ENCODE results near the gene WBP1L.
"Not testable (repeated sequence)": the region's sequence is repeated elsewhere in the genome, so short reads cannot be mapped to it uniquely, and the experiment has no call there.

WBP1L gene

GRCh38 chr10:102813734-102814452, 70.1 kb downstream of the WBP1L start:
- TF ChIP-seq, protein P1, sequence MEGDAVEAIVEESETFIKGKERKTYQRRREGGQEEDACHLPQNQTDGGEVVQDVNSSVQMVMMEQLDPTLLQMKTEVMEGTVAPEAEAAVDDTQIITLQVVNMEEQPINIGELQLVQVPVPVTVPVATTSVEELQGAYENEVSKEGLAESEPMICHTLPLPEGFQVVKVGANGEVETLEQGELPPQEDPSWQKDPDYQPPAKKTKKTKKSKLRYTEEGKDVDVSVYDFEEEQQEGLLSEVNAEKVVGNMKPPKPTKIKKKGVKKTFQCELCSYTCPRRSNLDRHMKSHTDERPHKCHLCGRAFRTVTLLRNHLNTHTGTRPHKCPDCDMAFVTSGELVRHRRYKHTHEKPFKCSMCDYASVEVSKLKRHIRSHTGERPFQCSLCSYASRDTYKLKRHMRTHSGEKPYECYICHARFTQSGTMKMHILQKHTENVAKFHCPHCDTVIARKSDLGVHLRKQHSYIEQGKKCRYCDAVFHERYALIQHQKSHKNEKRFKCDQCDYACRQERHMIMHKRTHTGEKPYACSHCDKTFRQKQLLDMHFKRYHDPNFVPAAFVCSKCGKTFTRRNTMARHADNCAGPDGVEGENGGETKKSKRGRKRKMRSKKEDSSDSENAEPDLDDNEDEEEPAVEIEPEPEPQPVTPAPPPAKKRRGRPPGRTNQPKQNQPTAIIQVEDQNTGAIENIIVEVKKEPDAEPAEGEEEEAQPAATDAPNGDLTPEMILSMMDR (IDR thresholded peaks at IDR 0.05; ENCODE audit: low read depth, low read length), result no peak
- H3K4me3 ChIP-seq (ENCODE audit: low read depth, low read length), result no peak overlapping the region

- TF ChIP-seq, protein P1 (IDR thresholded peaks at IDR 0.05; ENCODE audit: low read depth, low read length), result no peak
- no peak overlapping the region for H3K4me3 ChIP-seq (ENCODE audit: low read depth, low read length)
Measured at GRCh38 chr10:102814453-102814871, 70.7 kb downstream of the WBP1L start.

DNA sequence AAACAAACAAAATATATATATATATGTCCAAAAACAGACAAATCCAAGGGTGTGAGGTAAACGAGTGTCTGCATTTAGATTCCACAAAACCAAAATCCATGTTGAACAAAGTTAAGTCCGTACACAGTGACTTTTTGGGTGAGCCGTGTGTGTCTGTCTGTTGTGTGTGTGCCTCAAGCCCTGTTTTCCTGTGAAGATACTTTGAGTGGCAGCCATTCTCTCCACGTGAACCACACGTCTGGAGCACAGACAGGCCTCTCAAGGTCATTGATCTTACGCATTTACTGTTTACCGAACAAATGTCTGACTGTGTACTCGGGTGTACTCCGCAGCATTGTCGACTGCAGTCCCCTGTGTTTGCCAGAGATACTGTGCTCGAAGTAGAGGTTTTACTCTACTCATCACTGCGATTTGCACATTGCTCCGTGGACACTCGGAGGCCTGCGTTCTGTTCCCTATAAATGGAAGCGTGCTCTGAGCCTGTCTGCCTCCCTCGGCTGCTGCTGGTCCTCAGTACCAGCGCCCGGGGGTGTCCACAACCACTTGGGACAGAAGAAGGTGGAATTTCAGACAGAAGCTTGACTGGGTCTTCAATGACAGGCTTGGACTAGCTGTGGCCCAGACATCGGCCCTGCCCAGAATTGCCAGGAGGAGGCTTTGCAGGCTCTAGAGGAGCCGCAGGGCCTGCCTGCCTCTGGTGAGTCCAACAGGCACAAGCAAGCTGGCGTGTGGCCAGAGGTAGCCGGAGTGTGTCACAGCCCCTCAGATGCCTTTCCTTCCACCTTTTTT, 71.3 kb downstream of the WBP1L start:
- H3K4me3 ChIP-seq (ENCODE audit: low read depth, low read length), result no peak overlapping the region
- TF ChIP-seq, protein P1 (IDR thresholded peaks at IDR 0.05; ENCODE audit: low read depth, low read length), result no peak

- no peak overlapping the region for H3K4me3 ChIP-seq (ENCODE audit: low read depth, low read length)
Measured at GRCh38 chr10:102815790-102816549, 72.2 kb downstream of the WBP1L start.

DNA sequence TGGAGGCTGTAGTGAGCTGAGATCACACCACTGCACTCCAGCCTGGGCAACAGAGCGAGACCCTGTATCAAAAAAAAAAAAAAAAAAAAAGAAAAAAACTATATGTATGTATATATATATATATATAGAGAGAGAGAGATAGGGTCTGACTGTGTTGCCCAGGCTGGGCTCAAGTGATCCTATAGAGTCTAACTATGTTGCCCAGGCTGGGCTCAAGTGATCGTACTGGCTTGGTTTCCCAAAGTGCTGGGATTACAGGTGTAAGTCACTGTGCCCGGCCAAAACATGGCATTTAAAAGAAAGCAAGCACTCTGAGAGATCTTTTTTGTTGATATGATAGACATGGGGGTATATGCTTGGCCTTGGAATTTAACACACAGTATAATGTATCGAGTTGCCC, 73.4 kb downstream of the WBP1L start:
- TF ChIP-seq, protein P1 (IDR thresholded peaks at IDR 0.05; ENCODE audit: low read depth, low read length), result no peak
- H3K4me3 ChIP-seq (ENCODE audit: low read depth, low read length), result no peak overlapping the region

More at GRCh38 chr10:102815790-102816549, 72.2 kb downstream of the WBP1L start:
- TF ChIP-seq, protein P1 (IDR thresholded peaks at IDR 0.05; ENCODE audit: low read depth, low read length), result no peak

- TF ChIP-seq, protein P1 (IDR thresholded peaks at IDR 0.05; ENCODE audit: low read depth, low read length), result no peak
- H3K4me3 ChIP-seq (ENCODE audit: low read depth, low read length), result no peak overlapping the region
Measured at GRCh38 chr10:102819054-102819453, 75.3 kb downstream of the WBP1L start.

DNA sequence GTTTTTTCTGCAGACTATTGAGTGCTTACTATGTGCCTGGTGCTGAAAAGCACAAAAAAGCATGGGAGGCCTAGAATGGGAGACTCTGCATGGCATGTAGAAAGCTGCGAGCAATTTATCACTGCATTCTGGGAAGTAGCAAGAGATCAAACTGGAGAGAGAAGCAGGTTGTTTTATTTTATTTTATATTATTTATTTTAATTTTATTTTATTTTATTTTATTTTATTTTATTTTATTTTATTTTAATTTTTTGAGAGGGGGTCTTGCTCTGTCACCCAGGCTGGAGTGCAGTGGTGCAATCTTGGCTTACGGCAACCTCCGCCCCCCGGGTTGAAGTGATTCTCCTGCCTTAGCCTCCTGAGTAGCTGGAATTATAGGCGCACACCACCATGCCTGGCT, 76.3 kb downstream of the WBP1L start:
- H3K4me3 ChIP-seq (ENCODE audit: low read depth, low read length), result not testable (repeated sequence)

All from WI38 (cell line).